Prostate gland (tissue), 2 donors: ENCODE data around the gene APLNR.

Experiments
- POLR2A ChIP-seq: fragments of 450-650 bp; IDR thresholded peaks from one replicate; pipeline ENCODE4 v1.6.1; 2016; ENCODE audit warnings: antibody characterized with exemption, mild to moderate bottlenecking
- TF ChIP-seq, protein P1 (sequence below), 4 experiments: fragments of 200-600 bp in 2 of 4; fragments of 450-650 bp in 2 of 4; sonication (generic) in 2 of 4; IDR thresholded peaks; 1 replicate in 3 of 4; 2 replicates in 1 of 4; pipeline ENCODE4 v1.5.1; 2016 to 2019; ENCODE audit warnings: antibody characterized with exemption in 4 of 4, mild to moderate bottlenecking in 2 of 4, moderate library complexity in 2 of 4

DNA sequence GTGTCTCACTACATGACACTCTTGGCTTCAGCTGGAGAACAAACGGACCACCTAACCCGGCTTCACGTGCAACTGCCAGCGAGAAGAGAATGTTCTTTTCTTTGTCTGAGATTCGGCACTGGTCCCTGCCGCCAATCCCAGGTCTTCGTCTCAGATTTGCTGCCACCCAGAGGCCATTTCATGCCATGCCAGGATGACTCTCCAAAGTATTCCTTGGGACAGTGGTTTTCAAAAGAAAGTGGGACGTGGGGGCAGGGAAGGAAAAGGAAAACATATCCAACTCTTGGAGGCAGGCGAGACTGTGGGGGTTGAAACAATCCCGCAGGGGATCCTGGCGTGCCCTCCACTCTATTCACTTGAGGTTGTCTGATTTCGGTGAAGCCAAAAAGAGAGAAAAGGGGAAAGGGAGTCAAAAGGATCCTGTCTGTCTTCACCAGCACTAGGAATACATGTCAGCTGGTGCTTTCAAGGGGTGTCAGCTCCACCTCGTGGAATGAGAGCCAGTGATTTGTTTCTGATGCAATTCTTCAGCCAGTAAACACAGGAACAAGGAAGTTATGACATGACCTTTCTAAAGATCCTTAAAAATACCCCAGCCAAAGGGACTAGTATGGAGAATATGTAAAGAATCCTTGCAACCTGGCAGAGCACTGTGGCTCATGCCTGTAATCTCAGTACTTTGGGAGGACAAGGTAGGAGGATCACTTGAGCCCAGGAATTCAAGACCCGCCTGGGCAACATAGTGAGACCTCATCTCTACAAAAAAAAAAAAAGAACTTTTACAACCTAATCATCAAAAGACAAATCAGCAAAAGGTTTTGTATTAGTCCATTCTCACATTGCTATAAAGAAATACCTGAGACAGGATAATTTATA lies 41.0 kb upstream of the APLNR start:
- TF ChIP-seq POLR2A: no peak
- TF ChIP-seq, protein P1, sequence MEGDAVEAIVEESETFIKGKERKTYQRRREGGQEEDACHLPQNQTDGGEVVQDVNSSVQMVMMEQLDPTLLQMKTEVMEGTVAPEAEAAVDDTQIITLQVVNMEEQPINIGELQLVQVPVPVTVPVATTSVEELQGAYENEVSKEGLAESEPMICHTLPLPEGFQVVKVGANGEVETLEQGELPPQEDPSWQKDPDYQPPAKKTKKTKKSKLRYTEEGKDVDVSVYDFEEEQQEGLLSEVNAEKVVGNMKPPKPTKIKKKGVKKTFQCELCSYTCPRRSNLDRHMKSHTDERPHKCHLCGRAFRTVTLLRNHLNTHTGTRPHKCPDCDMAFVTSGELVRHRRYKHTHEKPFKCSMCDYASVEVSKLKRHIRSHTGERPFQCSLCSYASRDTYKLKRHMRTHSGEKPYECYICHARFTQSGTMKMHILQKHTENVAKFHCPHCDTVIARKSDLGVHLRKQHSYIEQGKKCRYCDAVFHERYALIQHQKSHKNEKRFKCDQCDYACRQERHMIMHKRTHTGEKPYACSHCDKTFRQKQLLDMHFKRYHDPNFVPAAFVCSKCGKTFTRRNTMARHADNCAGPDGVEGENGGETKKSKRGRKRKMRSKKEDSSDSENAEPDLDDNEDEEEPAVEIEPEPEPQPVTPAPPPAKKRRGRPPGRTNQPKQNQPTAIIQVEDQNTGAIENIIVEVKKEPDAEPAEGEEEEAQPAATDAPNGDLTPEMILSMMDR (IDR thresholded peaks at IDR 0.05): peak; percentile 64 to 80 (median 72)
